ENCODE data around the gene MYDGF. TPM values are rescaled to one million over a fixed set of nuclear protein-coding genes. Genes with fewer than 3 reads are reported as not detected.
A peak's percentile ranks its signal among the peaks of the same experiment; 100 is the strongest.

The MYDGF gene
- total and polyA plus RNA-seq, 2 of the 13 experiments (the other 11 are each of a cell fraction or from before 2014, with no cell fraction given), result 116 to 198 TPM

- TF ChIP-seq NFAT5 (CRISPR knock-in tag; IDR thresholded peaks at IDR 0.05) (no peak; the same call in 1 of the 2 replicates), RARG (CRISPR knock-in tag; IDR thresholded peaks at IDR 0.05; ENCODE audit: low read depth) (no peak), ZNF33A (CRISPR knock-in tag; IDR thresholded peaks at IDR 0.05; ENCODE audit: borderline replicate concordance) (no peak), MAFK (conservative IDR thresholded peaks at IDR 0.05 in 1 of 2, IDR thresholded peaks at IDR 0.05 in 1 of 2; ENCODE audit: low read length in 2 of 2) (no peak), TRIM24 (CRISPR knock-in tag; IDR thresholded peaks at IDR 0.05) (no peak), ZNF207 (IDR thresholded peaks at IDR 0.05; ENCODE audit: borderline replicate concordance) (no peak), SUZ12 (IDR thresholded peaks at IDR 0.05; ENCODE audit: low read depth, low read length) (no peak), ZNF616 (CRISPR knock-in tag; IDR thresholded peaks at IDR 0.05; ENCODE audit: low read depth) (no peak), ZUFSP (CRISPR knock-in tag; IDR thresholded peaks at IDR 0.05; ENCODE audit: borderline replicate concordance) (no peak), ZNF124 (CRISPR knock-in tag; IDR thresholded peaks at IDR 0.05) (no peak), SIX4 (CRISPR knock-in tag; IDR thresholded peaks at IDR 0.05) (no peak), ZNF432 (CRISPR knock-in tag; IDR thresholded peaks at IDR 0.05; ENCODE audit: borderline replicate concordance) (no peak), SSRP1 (CRISPR knock-in tag; IDR thresholded peaks at IDR 0.05) (no peak), PRDM4 (CRISPR knock-in tag; IDR thresholded peaks at IDR 0.05; ENCODE audit: borderline replicate concordance) (no peak), AHR (CRISPR knock-in tag; IDR thresholded peaks at IDR 0.05) (peak; percentile 72; the same call in 1 of the 2 replicates), ZNF567 (CRISPR knock-in tag; IDR thresholded peaks at IDR 0.05; ENCODE audit: borderline replicate concordance) (no peak), ZNF12 (CRISPR knock-in tag; IDR thresholded peaks at IDR 0.05) (no peak), RELA (CRISPR knock-in tag; IDR thresholded peaks at IDR 0.05) (no peak), TGIF2 (CRISPR knock-in tag; IDR thresholded peaks at IDR 0.05) (no peak), ARID3A (IDR thresholded peaks at IDR 0.05; ENCODE audit: low read depth, low read length) (no peak)
These were observed 33.9 kb downstream of the MYDGF start (continued) for GRCh38 chr19:4636151-4636717.

Data from HepG2 (cell line).